ENCODE data around the gene ARRB2. TPM values are rescaled to one million over a fixed set of nuclear protein-coding genes. Genes with fewer than 3 reads are reported as not detected.

Gene ARRB2
- polyA plus RNA-seq, 4 donors = 43.8 to 131 (median 110) TPM

DNA sequence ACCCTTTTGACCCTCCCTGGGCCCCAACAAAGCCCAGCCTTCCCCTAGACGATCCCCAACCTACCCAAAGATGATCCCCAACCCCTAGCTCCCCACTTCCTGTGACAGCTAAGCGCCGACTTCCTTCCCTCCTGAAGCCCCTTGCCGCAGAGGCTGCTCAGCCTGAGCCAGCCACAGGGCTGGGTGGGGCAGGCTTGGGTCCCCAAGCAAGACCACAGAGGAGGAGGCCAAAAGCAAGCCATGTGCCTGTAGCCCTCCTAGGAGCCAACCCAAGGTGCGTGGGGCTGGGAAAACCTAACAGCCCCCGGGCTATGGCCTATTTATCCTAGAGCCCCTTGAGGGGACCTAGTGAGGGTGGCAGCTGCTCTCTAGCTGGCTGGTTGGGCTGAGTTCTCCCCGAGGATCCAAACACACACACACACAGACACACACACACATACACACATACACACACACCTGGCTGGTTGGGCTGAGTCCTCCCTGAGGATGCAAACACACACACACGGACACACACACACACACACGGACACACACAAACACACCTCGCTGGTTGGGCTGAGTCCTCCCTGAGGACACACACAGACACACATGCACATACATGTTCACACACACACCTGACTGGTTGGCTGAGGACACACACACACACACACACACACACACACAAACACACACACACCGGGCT, 4.8 kb downstream of the ARRB2 start:
- H3K27ac ChIP-seq (ENCODE audit: low read depth in 1 of 3, low read length in 2 of 3) = peak overlapping the region in 2 of 3 donors; percentile 47 to 54
- no peak for FAIRE-seq
- WGBS, 3 donors = 60 to 65% (median 63%) methylated on average over 11 of the region's 11 CpGs
- peaks cover 2 to 66% (median 16%) of the 10 kb centered on the region in 3 donors for H3K36me3 ChIP-seq (ENCODE audit: control insufficient read depth in 3 of 3, insufficient read depth in 2 of 3, low read depth in 1 of 3, low read length in 3 of 3)
- peaks cover 4 to 40% (median 13%) of the 10 kb centered on the region in 3 donors for H3K4me1 ChIP-seq (ENCODE audit: control insufficient read depth in 3 of 3, insufficient read depth in 2 of 3, low read depth in 1 of 3, low read length in 2 of 3)
- peak overlapping the region in 1 of 3 donors; percentile 14 for H3K4me3 ChIP-seq (ENCODE audit: low read depth in 1 of 3, low read length in 3 of 3)
- no peaks in the 10 kb centered on the region for H3K9me3 ChIP-seq (ENCODE audit: control insufficient read depth in 2 of 2, insufficient read depth in 1 of 2, low read depth in 1 of 2, low read length in 1 of 2)
- DNase-seq = peak in 1 of 2 donors; percentile 37
- H3K27me3 ChIP-seq (ENCODE audit: control insufficient read depth in 3 of 3, insufficient read depth in 3 of 3, low read length in 3 of 3) = no peaks in the 10 kb centered on the region

DNA sequence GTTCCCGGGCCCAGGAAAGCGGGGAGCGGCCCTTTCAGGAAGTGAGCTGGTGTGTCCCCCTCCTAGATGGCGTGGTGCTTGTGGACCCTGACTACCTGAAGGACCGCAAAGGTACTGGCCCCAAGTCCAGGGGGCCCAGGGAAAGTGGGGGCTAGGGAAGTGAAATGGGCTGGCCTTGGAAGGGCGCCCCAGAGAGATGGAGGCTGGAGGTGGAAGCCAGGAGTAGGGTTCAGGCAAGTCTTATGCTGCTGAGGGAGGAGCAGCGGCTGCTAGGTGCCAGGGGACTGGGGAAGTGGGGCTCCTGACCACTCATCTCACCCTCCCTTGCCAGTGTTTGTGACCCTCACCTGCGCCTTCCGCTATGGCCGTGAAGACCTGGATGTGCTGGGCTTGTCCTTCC, 5.6 kb downstream of the ARRB2 start:
- Histone ChIP-seq H3K27ac (ENCODE audit: low read depth in 1 of 3, low read length in 2 of 3) (no peak overlapping the region), H3K36me3 (ENCODE audit: control insufficient read depth in 3 of 3, insufficient read depth in 2 of 3, low read depth in 1 of 3, low read length in 3 of 3) (peaks cover 2 to 75% (median 16%) of the 10 kb centered on the region in 3 donors), H3K9me3 (ENCODE audit: control insufficient read depth in 2 of 2, insufficient read depth in 1 of 2, low read depth in 1 of 2, low read length in 1 of 2) (no peaks in the 10 kb centered on the region), H3K27me3 (ENCODE audit: control insufficient read depth in 3 of 3, insufficient read depth in 3 of 3, low read length in 3 of 3) (no peaks in the 10 kb centered on the region), H3K4me3 (ENCODE audit: low read depth in 1 of 3, low read length in 3 of 3) (no peak overlapping the region), H3K4me1 (ENCODE audit: control insufficient read depth in 3 of 3, insufficient read depth in 2 of 3, low read depth in 1 of 3, low read length in 2 of 3) (peaks cover 4 to 45% (median 21%) of the 10 kb centered on the region in 3 donors)
- FAIRE-seq (no peak), DNase-seq (no peak)
- WGBS, 3 donors = 95 to 99% (median 96%) methylated on average over 9 to 10 of the region's 10 CpGs

GRCh38 chr17:4717791-4718190, 7.4 kb downstream of the ARRB2 start:
- H3K9me3 ChIP-seq (ENCODE audit: control insufficient read depth in 2 of 2, insufficient read depth in 1 of 2, low read depth in 1 of 2, low read length in 1 of 2) = no peaks in the 10 kb centered on the region
- no peak overlapping the region for H3K4me3 ChIP-seq (ENCODE audit: low read depth in 1 of 3, low read length in 3 of 3)
- no peak overlapping the region for H3K27ac ChIP-seq (ENCODE audit: low read depth in 1 of 3, low read length in 2 of 3)
- DNase-seq = no peak
- H3K4me1 ChIP-seq (ENCODE audit: control insufficient read depth in 3 of 3, insufficient read depth in 2 of 3, low read depth in 1 of 3, low read length in 2 of 3) = peaks cover 2 to 43% (median 15%) of the 10 kb centered on the region in 3 donors
- no peak for FAIRE-seq
- H3K36me3 ChIP-seq (ENCODE audit: control insufficient read depth in 3 of 3, insufficient read depth in 2 of 3, low read depth in 1 of 3, low read length in 3 of 3) = peaks cover 2 to 75% (median 16%) of the 10 kb centered on the region in 3 donors
- H3K27me3 ChIP-seq (ENCODE audit: control insufficient read depth in 3 of 3, insufficient read depth in 3 of 3, low read length in 3 of 3) = no peaks in the 10 kb centered on the region
- 75 to 87% (median 81%) methylated on average over 17 of the region's 17 CpGs for WGBS, 3 donors

DNA sequence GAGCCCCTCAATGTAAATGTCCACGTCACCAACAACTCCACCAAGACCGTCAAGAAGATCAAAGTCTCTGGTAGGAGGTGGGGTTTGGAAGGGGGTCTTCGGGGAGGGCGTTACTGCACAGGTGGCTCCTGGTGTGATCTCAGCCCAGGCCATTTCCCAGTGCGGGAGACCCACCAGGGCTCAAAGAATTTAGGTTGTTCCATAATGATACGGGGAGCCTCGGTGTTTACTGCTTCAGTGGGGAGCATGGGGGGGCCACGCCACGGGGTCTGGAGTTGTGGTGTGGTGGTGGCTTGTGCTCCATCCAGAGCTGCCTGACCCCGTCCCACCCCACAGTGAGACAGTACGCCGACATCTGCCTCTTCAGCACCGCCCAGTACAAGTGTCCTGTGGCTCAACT, 7.8 kb downstream of the ARRB2 start:
- DNase-seq = no peak
- no peak for FAIRE-seq
- 95 to 97% (median 97%) methylated on average over 13 of the region's 13 CpGs for WGBS, 3 donors
- H3K4me3 ChIP-seq (ENCODE audit: low read depth in 1 of 3, low read length in 3 of 3) = no peak overlapping the region
- no peak overlapping the region for H3K27ac ChIP-seq (ENCODE audit: low read depth in 1 of 3, low read length in 2 of 3)
- H3K4me1 ChIP-seq (ENCODE audit: control insufficient read depth in 3 of 3, insufficient read depth in 2 of 3, low read depth in 1 of 3, low read length in 2 of 3) = peaks cover 2 to 40% (median 15%) of the 10 kb centered on the region in 3 donors
- H3K9me3 ChIP-seq (ENCODE audit: control insufficient read depth in 2 of 2, insufficient read depth in 1 of 2, low read depth in 1 of 2, low read length in 1 of 2) = no peaks in the 10 kb centered on the region
- H3K36me3 ChIP-seq (ENCODE audit: control insufficient read depth in 3 of 3, insufficient read depth in 2 of 3, low read depth in 1 of 3, low read length in 3 of 3) = peaks cover 2 to 75% (median 16%) of the 10 kb centered on the region in 3 donors
- no peaks in the 10 kb centered on the region for H3K27me3 ChIP-seq (ENCODE audit: control insufficient read depth in 3 of 3, insufficient read depth in 3 of 3, low read length in 3 of 3)

GRCh38 chr17:4719146-4719545, 8.7 kb downstream of the ARRB2 start:
- Histone ChIP-seq H3K4me3 (ENCODE audit: low read depth in 1 of 3, low read length in 3 of 3) (no peak overlapping the region), H3K4me1 (ENCODE audit: control insufficient read depth in 3 of 3, insufficient read depth in 2 of 3, low read depth in 1 of 3, low read length in 2 of 3) (peaks cover 2 to 32% (median 11%) of the 10 kb centered on the region in 3 donors), H3K27me3 (ENCODE audit: control insufficient read depth in 3 of 3, insufficient read depth in 3 of 3, low read length in 3 of 3) (no peaks in the 10 kb centered on the region), H3K36me3 (ENCODE audit: control insufficient read depth in 3 of 3, insufficient read depth in 2 of 3, low read depth in 1 of 3, low read length in 3 of 3) (peaks cover 2 to 70% (median 16%) of the 10 kb centered on the region in 3 donors), H3K9me3 (ENCODE audit: control insufficient read depth in 2 of 2, insufficient read depth in 1 of 2, low read depth in 1 of 2, low read length in 1 of 2) (no peaks in the 10 kb centered on the region), H3K27ac (ENCODE audit: low read depth in 1 of 3, low read length in 2 of 3) (peak overlapping the region in 1 of 3 donors; percentile 1)
- WGBS, 3 donors = 58 to 82% (median 68%) methylated on average over 10 of the region's 10 CpGs
- FAIRE-seq (no peak), DNase-seq (no peak)

- H3K27ac ChIP-seq (ENCODE audit: low read depth in 1 of 3, low read length in 2 of 3) = peak overlapping the region in 1 of 3 donors; percentile 1
- H3K9me3 ChIP-seq (ENCODE audit: control insufficient read depth in 2 of 2, insufficient read depth in 1 of 2, low read depth in 1 of 2, low read length in 1 of 2) = no peaks in the 10 kb centered on the region
- no peaks in the 10 kb centered on the region for H3K27me3 ChIP-seq (ENCODE audit: control insufficient read depth in 3 of 3, insufficient read depth in 3 of 3, low read length in 3 of 3)
- 35 to 64% (median 63%) methylated on average over 15 of the region's 15 CpGs for WGBS, 3 donors
- H3K4me1 ChIP-seq (ENCODE audit: control insufficient read depth in 3 of 3, insufficient read depth in 2 of 3, low read depth in 1 of 3, low read length in 2 of 3) = peaks cover 2 to 29% (median 10%) of the 10 kb centered on the region in 3 donors
- DNase-seq = peak in 1 of 2 donors; percentile 84
- peaks cover 2 to 66% (median 16%) of the 10 kb centered on the region in 3 donors for H3K36me3 ChIP-seq (ENCODE audit: control insufficient read depth in 3 of 3, insufficient read depth in 2 of 3, low read depth in 1 of 3, low read length in 3 of 3)
- FAIRE-seq = no peak
- H3K4me3 ChIP-seq (ENCODE audit: low read depth in 1 of 3, low read length in 3 of 3) = no peak overlapping the region
Observed at GRCh38 chr17:4719684-4720221, 9.3 kb downstream of the ARRB2 start.

DNA sequence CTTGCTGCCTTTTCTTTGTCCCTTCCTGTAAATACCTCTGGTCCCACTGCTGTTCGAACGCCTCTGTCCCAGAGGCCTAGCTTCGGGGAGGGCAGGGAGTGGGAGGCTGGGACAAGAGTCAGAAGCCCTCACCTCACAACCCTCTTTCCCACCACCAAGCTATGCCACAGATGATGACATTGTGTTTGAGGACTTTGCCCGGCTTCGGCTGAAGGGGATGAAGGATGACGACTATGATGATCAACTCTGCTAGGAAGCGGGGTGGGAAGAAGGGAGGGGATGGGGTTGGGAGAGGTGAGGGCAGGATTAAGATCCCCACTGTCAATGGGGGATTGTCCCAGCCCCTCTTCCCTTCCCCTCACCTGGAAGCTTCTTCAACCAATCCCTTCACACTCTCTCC, 10.4 kb downstream of the ARRB2 start:
- FAIRE-seq (no peak), DNase-seq (peak; percentile 29 to 48)
- Histone ChIP-seq H3K4me3 (ENCODE audit: low read depth in 1 of 3, low read length in 3 of 3) (no peak overlapping the region), H3K36me3 (ENCODE audit: control insufficient read depth in 3 of 3, insufficient read depth in 2 of 3, low read depth in 1 of 3, low read length in 3 of 3) (peaks cover 2 to 56% (median 16%) of the 10 kb centered on the region in 3 donors), H3K9me3 (ENCODE audit: control insufficient read depth in 2 of 2, insufficient read depth in 1 of 2, low read depth in 1 of 2, low read length in 1 of 2) (no peaks in the 10 kb centered on the region), H3K27me3 (ENCODE audit: control insufficient read depth in 3 of 3, insufficient read depth in 3 of 3, low read length in 3 of 3) (no peaks in the 10 kb centered on the region), H3K4me1 (ENCODE audit: control insufficient read depth in 3 of 3, insufficient read depth in 2 of 3, low read depth in 1 of 3, low read length in 2 of 3) (peaks cover 2 to 26% (median 10%) of the 10 kb centered on the region in 3 donors), H3K27ac (ENCODE audit: low read depth in 1 of 3, low read length in 2 of 3) (peak overlapping the region; percentile 2 to 85 (median 68))
- WGBS, 3 donors = 69 to 83% (median 72%) methylated on average over 7 of the region's 7 CpGs

GRCh38 chr17:4721203-4722135, 11.0 kb downstream of the ARRB2 start:
- DNase-seq (peak; percentile 90 to 98), FAIRE-seq (peak; percentile 95)
- 16 to 59% (median 34%) methylated on average over 20 of the region's 20 CpGs for WGBS, 3 donors
- Histone ChIP-seq H3K9me3 (ENCODE audit: control insufficient read depth in 2 of 2, insufficient read depth in 1 of 2, low read depth in 1 of 2, low read length in 1 of 2) (no peaks in the 10 kb centered on the region), H3K4me1 (ENCODE audit: control insufficient read depth in 3 of 3, insufficient read depth in 2 of 3, low read depth in 1 of 3, low read length in 2 of 3) (peaks cover 2 to 26% (median 10%) of the 10 kb centered on the region in 3 donors), H3K27ac (ENCODE audit: low read depth in 1 of 3, low read length in 2 of 3) (peak overlapping the region; percentile 68 to 85 (median 70)), H3K36me3 (ENCODE audit: control insufficient read depth in 3 of 3, insufficient read depth in 2 of 3, low read depth in 1 of 3, low read length in 3 of 3) (peaks cover 0 to 49% (median 13%) of the 10 kb centered on the region in 3 donors), H3K27me3 (ENCODE audit: control insufficient read depth in 3 of 3, insufficient read depth in 3 of 3, low read length in 3 of 3) (no peaks in the 10 kb centered on the region), H3K4me3 (ENCODE audit: low read depth in 1 of 3, low read length in 3 of 3) (no peak overlapping the region)

All from small intestine (tissue), 7 donors.